Measurements from ENCODE around the gene UMODL1. TPM values are rescaled to one million over a fixed set of nuclear protein-coding genes. Genes with fewer than 3 reads are reported as not detected.

Gene UMODL1
- total and polyA plus RNA-seq, 10 of the 15 experiments (the other 5 are each of a cell fraction or from before 2014, with no cell fraction given): 0.01 to 0.11 (median 0.03) TPM; not detected in 5

DNA sequence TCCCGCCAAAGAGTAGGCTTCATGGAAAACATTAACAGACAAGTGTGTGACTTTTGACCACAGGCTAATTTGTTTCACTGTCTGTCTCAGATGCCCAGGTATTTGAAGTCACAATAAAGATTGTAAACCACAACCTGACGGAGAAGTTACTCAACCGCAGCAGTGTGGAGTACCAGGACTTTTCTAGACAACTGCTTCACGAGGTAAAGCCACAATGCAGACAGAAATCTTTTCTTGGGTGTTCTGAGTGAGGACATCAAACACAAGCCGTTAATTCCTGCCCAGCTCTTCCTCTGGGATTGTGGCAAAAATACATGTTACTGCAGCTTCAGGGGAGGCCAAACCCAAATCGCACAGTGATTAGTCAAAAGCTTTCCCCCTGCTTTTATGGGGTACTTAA lies 31.0 kb downstream of the UMODL1 start (continued):
- TF ChIP-seq, protein P1, sequence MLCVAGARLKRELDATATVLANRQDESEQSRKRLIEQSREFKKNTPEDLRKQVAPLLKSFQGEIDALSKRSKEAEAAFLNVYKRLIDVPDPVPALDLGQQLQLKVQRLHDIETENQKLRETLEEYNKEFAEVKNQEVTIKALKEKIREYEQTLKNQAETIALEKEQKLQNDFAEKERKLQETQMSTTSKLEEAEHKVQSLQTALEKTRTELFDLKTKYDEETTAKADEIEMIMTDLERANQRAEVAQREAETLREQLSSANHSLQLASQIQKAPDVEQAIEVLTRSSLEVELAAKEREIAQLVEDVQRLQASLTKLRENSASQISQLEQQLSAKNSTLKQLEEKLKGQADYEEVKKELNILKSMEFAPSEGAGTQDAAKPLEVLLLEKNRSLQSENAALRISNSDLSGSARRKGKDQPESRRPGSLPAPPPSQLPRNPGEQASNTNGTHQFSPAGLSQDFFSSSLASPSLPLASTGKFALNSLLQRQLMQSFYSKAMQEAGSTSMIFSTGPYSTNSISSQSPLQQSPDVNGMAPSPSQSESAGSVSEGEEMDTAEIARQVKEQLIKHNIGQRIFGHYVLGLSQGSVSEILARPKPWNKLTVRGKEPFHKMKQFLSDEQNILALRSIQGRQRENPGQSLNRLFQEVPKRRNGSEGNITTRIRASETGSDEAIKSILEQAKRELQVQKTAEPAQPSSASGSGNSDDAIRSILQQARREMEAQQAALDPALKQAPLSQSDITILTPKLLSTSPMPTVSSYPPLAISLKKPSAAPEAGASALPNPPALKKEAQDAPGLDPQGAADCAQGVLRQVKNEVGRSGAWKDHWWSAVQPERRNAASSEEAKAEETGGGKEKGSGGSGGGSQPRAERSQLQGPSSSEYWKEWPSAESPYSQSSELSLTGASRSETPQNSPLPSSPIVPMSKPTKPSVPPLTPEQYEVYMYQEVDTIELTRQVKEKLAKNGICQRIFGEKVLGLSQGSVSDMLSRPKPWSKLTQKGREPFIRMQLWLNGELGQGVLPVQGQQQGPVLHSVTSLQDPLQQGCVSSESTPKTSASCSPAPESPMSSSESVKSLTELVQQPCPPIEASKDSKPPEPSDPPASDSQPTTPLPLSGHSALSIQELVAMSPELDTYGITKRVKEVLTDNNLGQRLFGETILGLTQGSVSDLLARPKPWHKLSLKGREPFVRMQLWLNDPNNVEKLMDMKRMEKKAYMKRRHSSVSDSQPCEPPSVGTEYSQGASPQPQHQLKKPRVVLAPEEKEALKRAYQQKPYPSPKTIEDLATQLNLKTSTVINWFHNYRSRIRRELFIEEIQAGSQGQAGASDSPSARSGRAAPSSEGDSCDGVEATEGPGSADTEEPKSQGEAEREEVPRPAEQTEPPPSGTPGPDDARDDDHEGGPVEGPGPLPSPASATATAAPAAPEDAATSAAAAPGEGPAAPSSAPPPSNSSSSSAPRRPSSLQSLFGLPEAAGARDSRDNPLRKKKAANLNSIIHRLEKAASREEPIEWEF (IDR thresholded peaks at IDR 0.05; ENCODE audit: insufficient replicate concordance, low read depth, low read length): no peak
- no peak for TF ChIP-seq SUPT20H (IDR thresholded peaks at IDR 0.05; ENCODE audit: borderline replicate concordance, control insufficient read depth, low read depth, low read length)
- TF ChIP-seq EP300 (IDR thresholded peaks at IDR 0.05; ENCODE audit: borderline replicate concordance in 1 of 2, control insufficient read depth in 1 of 2, low read depth in 2 of 2, low read length in 2 of 2): peak in 1 of 2 experiments; percentile 47; a peak in 1 of 4 replicates
- TF ChIP-seq FOXK2 (IDR thresholded peaks at IDR 0.05): no peak
- no peak for TF ChIP-seq MYB (IDR thresholded peaks at IDR 0.05; ENCODE audit: borderline replicate concordance, low read depth, low read length)
- no peak for TF ChIP-seq MXI1 (IDR thresholded peaks at IDR 0.05; ENCODE audit: low read depth, low read length)
- no peak for TF ChIP-seq TAF1 (IDR thresholded peaks at IDR 0.05; ENCODE audit: borderline replicate concordance, low read depth, low read length)
- TF ChIP-seq NR2C2 (IDR thresholded peaks at IDR 0.05; ENCODE audit: borderline replicate concordance, control insufficient read depth, insufficient read length, low read depth): no peak
- no peak for TF ChIP-seq STAT3 (IDR thresholded peaks at IDR 0.05; ENCODE audit: low read depth, low read length)
- no peak for TF ChIP-seq PKNOX1 (IDR thresholded peaks at IDR 0.05)
- no peak for TF ChIP-seq BCL11A (IDR thresholded peaks at IDR 0.05; ENCODE audit: low read depth, low read length)
- no peak for TF ChIP-seq FOXM1 (IDR thresholded peaks at IDR 0.05; ENCODE audit: low read depth, low read length)
- no peak for TF ChIP-seq ZNF217 (IDR thresholded peaks at IDR 0.05)

All from GM12878 (cell line).